ENCODE results near the gene GRIN1. TPM values are rescaled to one million over a fixed set of nuclear protein-coding genes. Genes with fewer than 3 reads are reported as not detected.

GRIN1 gene
- total and polyA plus RNA-seq, 2 of the 13 experiments (the other 11 are each of a cell fraction or from before 2014, with no cell fraction given): 0.13 TPM; not detected in 1

- no peak for TF ChIP-seq ZNF646 (CRISPR knock-in tag; IDR thresholded peaks at IDR 0.05)
- no peak for TF ChIP-seq HNRNPH1 (optimal IDR thresholded peaks at IDR 0.05; ENCODE audit: low read depth, low read length)
- TF ChIP-seq MYNN (CRISPR knock-in tag; IDR thresholded peaks at IDR 0.05; ENCODE audit: low read depth): no peak
- peak; percentile 77; the same call in 1 of the 2 replicates for TF ChIP-seq ISL2 (CRISPR knock-in tag; IDR thresholded peaks at IDR 0.05)
- peak; percentile 75 for TF ChIP-seq PRDM4 (CRISPR knock-in tag; IDR thresholded peaks at IDR 0.05; ENCODE audit: borderline replicate concordance)
- TF ChIP-seq TFE3 (CRISPR knock-in tag; IDR thresholded peaks at IDR 0.05): peak; percentile 75
- TF ChIP-seq MNT (IDR thresholded peaks at IDR 0.05): peak; percentile 87
- peak; percentile 99 for TF ChIP-seq ATF1 (CRISPR knock-in tag; IDR thresholded peaks at IDR 0.05)
- TF ChIP-seq, protein P1, sequence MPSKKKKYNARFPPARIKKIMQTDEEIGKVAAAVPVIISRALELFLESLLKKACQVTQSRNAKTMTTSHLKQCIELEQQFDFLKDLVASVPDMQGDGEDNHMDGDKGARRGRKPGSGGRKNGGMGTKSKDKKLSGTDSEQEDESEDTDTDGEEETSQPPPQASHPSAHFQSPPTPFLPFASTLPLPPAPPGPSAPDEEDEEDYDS (CRISPR knock-in tag; IDR thresholded peaks at IDR 0.05): peak; percentile 67
- TF ChIP-seq PPARG (CRISPR knock-in tag; conservative IDR thresholded peaks at IDR 0.05): no peak; the same call in 1 of the 2 replicates
- TF ChIP-seq ZNF792 (CRISPR knock-in tag; IDR thresholded peaks at IDR 0.05): peak; percentile 48; the same call in 1 of the 2 replicates
- TF ChIP-seq ZNF567 (CRISPR knock-in tag; IDR thresholded peaks at IDR 0.05; ENCODE audit: borderline replicate concordance): 0 out of 2 replicates have a peak, but pooled peaks have one; percentile 83
- TF ChIP-seq ZNF121 (CRISPR knock-in tag; IDR thresholded peaks at IDR 0.05): no peak
- TF ChIP-seq, protein P2, sequence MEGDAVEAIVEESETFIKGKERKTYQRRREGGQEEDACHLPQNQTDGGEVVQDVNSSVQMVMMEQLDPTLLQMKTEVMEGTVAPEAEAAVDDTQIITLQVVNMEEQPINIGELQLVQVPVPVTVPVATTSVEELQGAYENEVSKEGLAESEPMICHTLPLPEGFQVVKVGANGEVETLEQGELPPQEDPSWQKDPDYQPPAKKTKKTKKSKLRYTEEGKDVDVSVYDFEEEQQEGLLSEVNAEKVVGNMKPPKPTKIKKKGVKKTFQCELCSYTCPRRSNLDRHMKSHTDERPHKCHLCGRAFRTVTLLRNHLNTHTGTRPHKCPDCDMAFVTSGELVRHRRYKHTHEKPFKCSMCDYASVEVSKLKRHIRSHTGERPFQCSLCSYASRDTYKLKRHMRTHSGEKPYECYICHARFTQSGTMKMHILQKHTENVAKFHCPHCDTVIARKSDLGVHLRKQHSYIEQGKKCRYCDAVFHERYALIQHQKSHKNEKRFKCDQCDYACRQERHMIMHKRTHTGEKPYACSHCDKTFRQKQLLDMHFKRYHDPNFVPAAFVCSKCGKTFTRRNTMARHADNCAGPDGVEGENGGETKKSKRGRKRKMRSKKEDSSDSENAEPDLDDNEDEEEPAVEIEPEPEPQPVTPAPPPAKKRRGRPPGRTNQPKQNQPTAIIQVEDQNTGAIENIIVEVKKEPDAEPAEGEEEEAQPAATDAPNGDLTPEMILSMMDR (CRISPR knock-in tag; IDR thresholded peaks at IDR 0.05): peak; percentile 88
Observed at GRCh38 chr9:137188490-137189296, 49.7 kb downstream of the GRIN1 start, which contains the start of the genes ANAPC2 and SSNA1 (continued).

Data from HepG2 (cell line).